ENCODE data around the gene PAPOLG.

Gene PAPOLG

GRCh38 chr2:60756097-60757087 lies at the start of gene PAPOLG:
Gene PAPOLG, plus strand, starts transcription at chr2:60756268. Its CDS starts 211 bp downstream, at chr2:60756479.
- Mint-ChIP-seq H3K4me1 (peaks cover 28% of the 10 kb centered on the region), H3K9me3 (no peaks in the 10 kb centered on the region), H3K4me3 (peak within 1 kb of the TSS; percentile 97 to 100), H3K27ac (peak within 1 kb of the TSS; percentile 98 to 100), H3K27me3 (no peaks in the 10 kb centered on the region)
- DNase-seq = peak; percentile 95 to 96
- ATAC-seq = peak; percentile 97

GRCh38 chr2:60707750-60708371 lies 48.2 kb upstream of the PAPOLG start:
- Mint-ChIP-seq H3K4me3 (no peak overlapping the region), H3K27ac (no peak overlapping the region), H3K9me3 (no peaks in the 10 kb centered on the region), H3K27me3 (peaks cover 15% of the 10 kb centered on the region), H3K4me1 (no peaks in the 10 kb centered on the region)
- DNase-seq (peak in 1 of 2 donors; percentile 8), ATAC-seq (no peak)

GRCh38 chr2:60708630-60709320 lies 47.3 kb upstream of the PAPOLG start:
- peaks cover 15% of the 10 kb centered on the region for H3K27me3 Mint-ChIP-seq
- no peaks in the 10 kb centered on the region for H3K4me1 Mint-ChIP-seq
- ATAC-seq (no peak), DNase-seq (no peak)
- H3K27ac Mint-ChIP-seq = no peak overlapping the region
- H3K4me3 Mint-ChIP-seq = no peak overlapping the region
- H3K9me3 Mint-ChIP-seq = no peaks in the 10 kb centered on the region

GRCh38 chr2:60710707-60711106 lies 45.4 kb upstream of the PAPOLG start:
- no peak for ATAC-seq

DNA sequence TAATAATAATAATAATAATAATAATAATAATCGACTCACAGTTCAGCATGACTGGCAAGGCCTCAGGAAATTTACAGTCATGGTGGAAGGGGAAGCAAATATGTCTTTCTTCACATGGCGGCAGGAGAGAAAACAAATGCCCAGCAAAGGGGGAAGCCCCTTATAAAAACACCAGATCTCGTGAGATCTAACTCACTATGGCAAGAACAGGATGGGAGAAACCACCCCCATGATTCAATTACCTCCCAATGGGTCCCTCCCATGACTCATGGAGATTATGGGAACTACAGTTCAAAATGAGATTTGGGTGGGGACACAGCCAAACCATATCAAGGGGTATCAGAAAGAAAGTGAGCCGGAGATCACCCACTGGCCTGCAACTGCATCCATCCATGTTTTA lies 40.5 kb upstream of the PAPOLG start:
- no peak overlapping the region for H3K4me3 Mint-ChIP-seq
- H3K27me3 Mint-ChIP-seq = no peaks in the 10 kb centered on the region
- H3K27ac Mint-ChIP-seq = no peak overlapping the region
- peaks cover 8% of the 10 kb centered on the region for H3K4me1 Mint-ChIP-seq
- no peak for ATAC-seq
- no peaks in the 10 kb centered on the region for H3K9me3 Mint-ChIP-seq
- DNase-seq = no peak

More at GRCh38 chr2:60710707-60711106, 45.4 kb upstream of the PAPOLG start:
- H3K4me3 Mint-ChIP-seq = no peak overlapping the region
- no peak for DNase-seq
- no peaks in the 10 kb centered on the region for H3K4me1 Mint-ChIP-seq
- H3K27ac Mint-ChIP-seq = no peak overlapping the region
- H3K9me3 Mint-ChIP-seq = no peaks in the 10 kb centered on the region
- peaks cover 11% of the 10 kb centered on the region for H3K27me3 Mint-ChIP-seq

DNA sequence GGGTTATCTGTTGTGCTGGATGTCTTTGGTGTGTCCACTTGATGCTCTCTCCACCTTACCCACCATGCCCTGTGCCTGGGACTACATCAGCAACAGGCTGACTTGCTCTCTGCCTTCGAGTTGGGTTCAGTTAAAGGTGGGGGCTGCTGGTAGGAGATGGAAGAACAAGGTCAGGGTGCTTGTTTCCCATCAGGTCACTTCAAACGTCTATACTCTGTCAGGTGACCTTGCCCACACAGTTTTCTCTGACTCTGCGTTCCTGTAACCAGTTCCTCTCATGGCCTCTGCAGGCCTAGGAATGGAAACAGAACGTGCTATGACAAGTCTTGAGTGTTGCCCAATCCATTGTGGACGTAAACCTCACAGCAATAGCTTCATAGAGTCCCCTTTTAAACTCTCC lies 38.4 kb upstream of the PAPOLG start:
- no peak overlapping the region for H3K4me3 Mint-ChIP-seq
- H3K9me3 Mint-ChIP-seq = no peaks in the 10 kb centered on the region
- no peak for ATAC-seq
- no peak overlapping the region for H3K27ac Mint-ChIP-seq
- H3K4me1 Mint-ChIP-seq = peaks cover 8% of the 10 kb centered on the region
- DNase-seq = no peak
- no peaks in the 10 kb centered on the region for H3K27me3 Mint-ChIP-seq

DNA sequence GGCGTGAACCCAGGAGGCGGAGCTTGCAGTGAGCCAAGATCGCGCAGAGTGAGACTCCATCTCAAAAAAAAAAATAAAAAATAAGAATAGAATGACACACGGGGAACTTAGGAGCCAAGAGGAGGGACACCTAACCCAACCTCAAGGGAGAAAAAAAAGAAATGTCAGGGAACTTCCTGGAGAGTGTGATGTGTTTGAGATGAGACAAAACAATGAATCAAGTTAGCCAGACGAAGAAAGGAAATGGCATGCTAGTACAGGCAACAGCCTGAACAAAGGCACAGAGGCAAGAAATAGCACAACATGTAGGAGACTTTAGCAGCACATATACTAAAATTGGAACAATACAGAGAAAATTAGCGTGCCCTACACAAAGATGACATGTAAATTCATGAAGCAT lies 36.7 kb upstream of the PAPOLG start:
- Mint-ChIP-seq H3K9me3 (no peaks in the 10 kb centered on the region), H3K27me3 (no peaks in the 10 kb centered on the region), H3K4me1 (peaks cover 8% of the 10 kb centered on the region), H3K4me3 (no peak overlapping the region), H3K27ac (no peak overlapping the region)
- ATAC-seq = no peak
- DNase-seq = no peak

DNA sequence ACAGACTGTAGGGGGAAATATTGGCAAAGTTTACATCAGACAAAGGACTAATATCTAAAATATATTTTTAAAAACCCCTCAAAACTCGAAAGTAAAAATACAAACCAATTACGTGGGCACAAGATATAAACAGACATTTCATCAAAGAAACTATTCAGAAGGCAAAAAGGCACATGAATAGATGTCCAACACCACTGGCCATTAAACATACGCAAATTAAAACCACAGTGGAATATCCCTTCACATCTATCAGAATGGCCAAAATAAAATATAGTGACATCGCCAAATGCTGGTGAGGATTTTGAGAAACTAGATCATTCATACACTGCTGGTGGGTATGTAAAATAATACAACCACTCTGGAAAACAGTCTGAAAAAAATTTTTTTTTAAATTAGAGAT lies 30.6 kb upstream of the PAPOLG start:
- ATAC-seq (no peak), DNase-seq (no peak)
- Mint-ChIP-seq H3K27ac (no peak overlapping the region), H3K27me3 (no peaks in the 10 kb centered on the region), H3K4me1 (no peaks in the 10 kb centered on the region), H3K9me3 (no peaks in the 10 kb centered on the region), H3K4me3 (no peak overlapping the region)

GRCh38 chr2:60728855-60729254 lies 27.2 kb upstream of the PAPOLG start:
- no peaks in the 10 kb centered on the region for H3K9me3 Mint-ChIP-seq
- H3K27ac Mint-ChIP-seq = no peak overlapping the region
- DNase-seq (no peak), ATAC-seq (no peak)
- H3K4me3 Mint-ChIP-seq = no peak overlapping the region
- H3K27me3 Mint-ChIP-seq = peaks cover 8% of the 10 kb centered on the region
- no peaks in the 10 kb centered on the region for H3K4me1 Mint-ChIP-seq

- peak; percentile 30 to 36 for DNase-seq
- Mint-ChIP-seq H3K4me3 (peak overlapping the region; percentile 91), H3K27ac (no peak overlapping the region), H3K27me3 (peaks cover 53% of the 10 kb centered on the region), H3K4me1 (peaks cover 8% of the 10 kb centered on the region), H3K9me3 (no peaks in the 10 kb centered on the region)
- peak; percentile 84 for ATAC-seq
Measured at GRCh38 chr2:60735496-60736250, 20.4 kb upstream of the PAPOLG start.

GRCh38 chr2:60738679-60739078 lies 17.4 kb upstream of the PAPOLG start:
- H3K27me3 Mint-ChIP-seq = peaks cover 46% of the 10 kb centered on the region
- H3K4me1 Mint-ChIP-seq = peaks cover 8% of the 10 kb centered on the region
- H3K9me3 Mint-ChIP-seq = no peaks in the 10 kb centered on the region
- no peak overlapping the region for H3K4me3 Mint-ChIP-seq
- DNase-seq (no peak), ATAC-seq (no peak)
- H3K27ac Mint-ChIP-seq = no peak overlapping the region

DNA sequence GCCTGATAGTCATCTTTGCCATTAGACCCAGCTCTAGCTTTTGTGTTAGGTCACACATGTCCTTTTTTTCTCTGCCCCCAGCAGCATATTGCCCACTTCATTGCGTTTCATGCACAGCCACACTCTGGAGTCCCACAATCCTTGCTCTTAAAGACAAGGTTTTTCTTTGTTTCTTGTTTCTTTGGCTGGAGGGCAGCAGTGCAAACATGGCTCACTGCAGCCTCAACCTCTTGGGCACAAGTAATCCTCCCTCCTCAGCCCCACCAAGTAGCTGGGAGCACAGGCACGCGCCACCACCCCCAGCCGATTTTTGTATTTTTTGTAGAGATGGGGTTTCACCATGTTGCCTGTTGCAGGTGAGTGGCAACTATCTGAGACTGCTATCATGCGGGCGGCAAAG lies 16.9 kb upstream of the PAPOLG start:
- H3K27ac Mint-ChIP-seq = peak overlapping the region in 1 of 2 donors; percentile 12
- H3K9me3 Mint-ChIP-seq = no peaks in the 10 kb centered on the region
- H3K27me3 Mint-ChIP-seq = peaks cover 44% of the 10 kb centered on the region
- no peak for ATAC-seq
- peaks cover 8% of the 10 kb centered on the region for H3K4me1 Mint-ChIP-seq
- H3K4me3 Mint-ChIP-seq = no peak overlapping the region
- DNase-seq = no peak

GRCh38 chr2:60741576-60741975 lies 14.5 kb upstream of the PAPOLG start:
- H3K4me1 Mint-ChIP-seq = peaks cover 14% of the 10 kb centered on the region
- no peak for DNase-seq
- no peak for ATAC-seq
- H3K27me3 Mint-ChIP-seq = peaks cover 28% of the 10 kb centered on the region
- H3K27ac Mint-ChIP-seq = no peak overlapping the region
- H3K9me3 Mint-ChIP-seq = no peaks in the 10 kb centered on the region
- no peak overlapping the region for H3K4me3 Mint-ChIP-seq

DNA sequence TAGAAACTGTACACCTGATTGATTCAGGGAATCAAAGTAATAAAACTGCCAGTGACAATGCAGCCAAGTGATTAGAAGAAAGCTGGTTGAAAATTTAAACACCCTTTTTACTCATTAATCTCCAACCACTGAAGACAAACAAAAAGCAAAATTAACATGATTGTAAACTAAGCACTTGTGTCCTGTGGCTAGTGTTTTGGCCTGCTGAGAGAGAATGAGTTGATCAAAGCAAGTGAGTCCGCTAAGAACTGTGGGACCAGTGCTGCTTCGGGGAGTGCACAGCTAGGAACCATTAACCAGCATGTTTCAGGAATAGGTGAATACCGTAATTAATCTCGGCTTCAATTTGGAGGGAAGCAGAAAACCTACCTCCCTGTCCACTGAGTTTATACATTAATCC lies 13.6 kb upstream of the PAPOLG start:
- Mint-ChIP-seq H3K4me3 (no peak overlapping the region), H3K27ac (no peak overlapping the region), H3K9me3 (no peaks in the 10 kb centered on the region), H3K4me1 (peaks cover 16% of the 10 kb centered on the region), H3K27me3 (peaks cover 21% of the 10 kb centered on the region)
- DNase-seq (no peak), ATAC-seq (no peak)

GRCh38 chr2:60745330-60745729 lies 10.7 kb upstream of the PAPOLG start:
- no peak overlapping the region for H3K27ac Mint-ChIP-seq
- peak; percentile 23 for ATAC-seq
- no peaks in the 10 kb centered on the region for H3K27me3 Mint-ChIP-seq
- no peak for DNase-seq
- no peak overlapping the region for H3K4me3 Mint-ChIP-seq
- no peaks in the 10 kb centered on the region for H3K9me3 Mint-ChIP-seq
- H3K4me1 Mint-ChIP-seq = peaks cover 16% of the 10 kb centered on the region

All from stimulated activated naive CD8-positive, alpha-beta T cell treated with anti-CD3 and anti-CD28 coated beads, Interleukin-15, amount 100 ng/mL, for 72 hours (primary cell).